K562 (cell line): Measurements from ENCODE around the gene SLC8A1. TPM values are rescaled to one million over a fixed set of nuclear protein-coding genes. Genes with fewer than 3 reads are reported as not detected.

ENCODE experiments used
- ATAC-seq: fragments of 200-7000 bp; cut with Tn5 transposase; 3 replicates; pipeline ENCODE4 v1.9.1; 2020; ENCODE audit warnings: moderate library complexity
- BruUV-seq: library from RNA; stranded (reverse); fragments of 400-500 nt; replicated peaks from 2 replicates; lab custom pipeline; 2021; lab: Mats Ljungman, UMichigan
- CTCF ChIA-PET: fragments of 300-600 bp; formaldehyde crosslinking; extraction: SDS; loops from one replicate; lab custom pipeline; 2021; ENCODE audit warnings: low intra/inter-chr PET ratio; lab: Yijun Ruan, JAX
- POLR2A ChIA-PET: fragments of 300-600, 350-650 bp; sonication (Branson Sonifier 250); formaldehyde crosslinking; extraction: SDS; loops from one replicate; lab custom pipeline; 2021; ENCODE audit warnings: antibody characterized with exemption, inconsistent platforms; lab: Yijun Ruan, JAX
- DNase-seq, 4 experiments: peaks; one replicate each; pipeline versions ENCODE4 v3.0.0 to v3.0.0-alpha.2; 2011 to 2018; ENCODE audit warnings: low spot score in 3 of 4, mixed read lengths in 3 of 4; ENCODE audit errors: extremely low read depth in 1 of 4
- FAIRE-seq: peaks from 2 replicates; lab custom pipeline; 2011; peaks lifted over from hg19 to GRCh38; lab: Jason Lieb, UNC
- H2AFZ ChIP-seq: 2 replicates; pipeline ENCODE4 v1.6.0; 2011; ENCODE audit warnings: low read depth, low read length, control low read depth, inconsistent platforms
- H3K27ac ChIP-seq: fragments of 200-600 bp; 3 replicates; pipeline ENCODE4 v1.8.0; 2011; ENCODE audit warnings: low read depth, mild to moderate bottlenecking, control low read depth, inconsistent platforms, low read length, moderate library complexity, mixed read lengths; ENCODE audit errors: extremely low read depth
- H3K27me3 ChIP-seq, 2 experiments: fragments of 300-600 bp in 1 of 2; 2 replicates in 1 of 2; 3 replicates in 1 of 2; pipeline versions ENCODE4 v1.6.0 to v1.8.0; 2011; ENCODE audit warnings: inconsistent platforms in 2 of 2, low read length in 2 of 2, mild to moderate bottlenecking in 1 of 2, mixed read lengths in 1 of 2, moderate library complexity in 1 of 2; ENCODE audit not compliant: control insufficient read depth in 2 of 2, insufficient read depth in 2 of 2
- H3K36me3 ChIP-seq: fragments of 300-600 bp; 3 replicates; pipeline ENCODE4 v1.8.0; 2011; ENCODE audit warnings: mild to moderate bottlenecking, low read length, inconsistent platforms; ENCODE audit not compliant: control insufficient read depth, insufficient read depth
- H3K4me1 ChIP-seq, 2 experiments: fragments of 200-600 bp in 1 of 2; replicated peaks in 1 of 2; 2 replicates in 1 of 2; 3 replicates in 1 of 2; pipeline versions ENCODE4 v1.5.1 to v1.8.0; 2011; ENCODE audit warnings: inconsistent platforms in 2 of 2, low read length in 2 of 2, mild to moderate bottlenecking in 1 of 2, mixed read lengths in 1 of 2, moderate library complexity in 1 of 2; ENCODE audit not compliant: control insufficient read depth in 2 of 2, insufficient read depth in 2 of 2
- H3K4me2 ChIP-seq: 2 replicates; pipeline ENCODE4 v1.6.1; 2011; ENCODE audit warnings: low read length, control low read depth, inconsistent platforms, mixed read lengths; ENCODE audit not compliant: insufficient read depth
- H3K4me3 ChIP-seq: fragments of 200-600 bp; sonication (generic), shearing (Covaris generic); 2 replicates; pipeline ENCODE4 v1.5.1; 2016; ENCODE audit warnings: control low read depth, inconsistent platforms
- H3K79me2 ChIP-seq: fragments of 200-600 bp; 3 replicates; pipeline ENCODE4 v1.8.0; 2011; ENCODE audit warnings: low read length, inconsistent platforms; ENCODE audit not compliant: control insufficient read depth, insufficient read depth
- H3K9ac ChIP-seq, 2 experiments: 2 replicates each; pipeline versions ENCODE4 v1.6.0 to v1.6.1; 2011; ENCODE audit warnings: low read depth in 2 of 2, low read length in 2 of 2, control low read depth in 1 of 2, inconsistent platforms in 1 of 2, mild to moderate bottlenecking in 1 of 2, mixed read lengths in 1 of 2; ENCODE audit not compliant: insufficient read depth in 1 of 2
- H3K9me1 ChIP-seq: one replicate; pipeline ENCODE4 v1.6.0; 2011; ENCODE audit warnings: inconsistent platforms, mild to moderate bottlenecking, low read length, moderate library complexity; ENCODE audit not compliant: control insufficient read depth, insufficient read depth
- H3K9me3 ChIP-seq: replicated peaks from 2 replicates; pipeline ENCODE4 v1.5.1; 2011; ENCODE audit warnings: low read depth, low read length, inconsistent platforms; ENCODE audit not compliant: control insufficient read depth, insufficient read depth
- H4K20me1 ChIP-seq: replicated peaks from 2 replicates; pipeline ENCODE4 v1.6.1; 2011; ENCODE audit warnings: low read length, inconsistent platforms, mixed read lengths; ENCODE audit not compliant: control insufficient read depth, insufficient read depth
- ARID1B ChIP-seq: fragments of 450-650 bp; IDR thresholded peaks from 2 replicates; pipeline ENCODE4 v1.6.1; 2016; ENCODE audit warnings: antibody characterized with exemption, mild to moderate bottlenecking, inconsistent platforms
- BCL6 ChIP-seq: fragments of 250-450 bp; sonication (Bioruptor Pico); IDR thresholded peaks from 2 replicates; pipeline ENCODE4 v1.4.0; 2020
- CBX1 ChIP-seq: sonication (generic); IDR thresholded peaks from 2 replicates; pipeline ENCODE4 v1.6.1; 2016; ENCODE audit warnings: antibody characterized with exemption, low read depth, mild to moderate bottlenecking
- CREM ChIP-seq: IDR thresholded peaks from 2 replicates; pipeline ENCODE4 v1.6.1; 2014; ENCODE audit warnings: antibody characterized with exemption, low read depth
- EGR1 ChIP-seq: fragments of 450-650 bp; conservative IDR thresholded peaks from 2 replicates; pipeline ENCODE4 v1.6.1; 2017; ENCODE audit warnings: mild to moderate bottlenecking
- GTF2A2 ChIP-seq: IDR thresholded peaks from 2 replicates; pipeline ENCODE4 v1.6.1; 2016; ENCODE audit warnings: mild to moderate bottlenecking, missing genetic modification characterization, missing compliant biosample characterization
- HDAC8 ChIP-seq: fragments of 450-650 bp; IDR thresholded peaks from 2 replicates; pipeline ENCODE4 v1.6.1; 2016; ENCODE audit warnings: mild to moderate bottlenecking, missing genetic modification characterization, moderate library complexity, missing compliant biosample characterization
- HEY1 ChIP-seq: fragments of 250-450 bp; sonication (Bioruptor Pico); IDR thresholded peaks from 2 replicates; pipeline ENCODE4 v1.5.0; 2020; ENCODE audit warnings: mild to moderate bottlenecking, moderate library complexity, borderline replicate concordance
- HINFP ChIP-seq: fragments of 450-650 bp; conservative IDR thresholded peaks from 2 replicates; pipeline ENCODE4 v1.6.1; 2016; ENCODE audit warnings: missing genetic modification characterization, low read depth, mild to moderate bottlenecking, control low read depth, missing compliant biosample characterization
- MED1 ChIP-seq: sonication (generic); formaldehyde crosslinking; IDR thresholded peaks from 2 replicates; pipeline ENCODE4 v1.8.1; 2023; ENCODE audit warnings: missing genetic modification reagents, borderline replicate concordance
- MYC ChIP-seq, 2 experiments: fragments of 250-450 bp in 1 of 2; sonication (Bioruptor Pico) in 1 of 2; IDR thresholded peaks; 2 replicates each; pipeline versions ENCODE4 v1.5.1 to v1.6.1; 2012 to 2021; ENCODE audit warnings: low read depth in 2 of 2, borderline replicate concordance in 1 of 2, improper control_type of control experiment in 1 of 2, low read length in 1 of 2, mild to moderate bottlenecking in 1 of 2, moderate library complexity in 1 of 2
- POLR2G ChIP-seq: fragments of 200-400 bp; formaldehyde crosslinking; IDR thresholded peaks from 2 replicates; pipeline ENCODE4 v1.6.1; 2017; ENCODE audit warnings: low read depth, mild to moderate bottlenecking, antibody characterized with exemption, low read length, moderate library complexity
- TCF7L2 ChIP-seq: fragments of 150-350 bp; IDR thresholded peaks from 2 replicates; pipeline ENCODE4 v1.6.1; 2016; ENCODE audit warnings: low read depth, mild to moderate bottlenecking, low read length, moderate library complexity
- YY1 ChIP-seq, 3 experiments: IDR thresholded peaks; 2 replicates each; pipeline ENCODE4 v1.6.1; 2011; ENCODE audit warnings: low read length in 2 of 3, mild to moderate bottlenecking in 2 of 3, moderate library complexity in 2 of 3, borderline replicate concordance in 1 of 3, control low read depth in 1 of 3, low read depth in 1 of 3; ENCODE audit not compliant: insufficient read depth in 3 of 3, insufficient replicate concordance in 2 of 3, control insufficient read depth in 1 of 3, insufficient read length in 1 of 3; ENCODE audit errors: extremely low read depth in 1 of 3
- ZNF232 ChIP-seq: sonication (generic); formaldehyde crosslinking; IDR thresholded peaks from 2 replicates; pipeline ENCODE4 v1.8.0; 2022; ENCODE audit warnings: mild to moderate bottlenecking, missing genetic modification reagents
- ZNF778 ChIP-seq: fragments of 450-650 bp; formaldehyde crosslinking; IDR thresholded peaks from 2 replicates; pipeline ENCODE4 v1.4.0; 2020; ENCODE audit warnings: mild to moderate bottlenecking, moderate library complexity
- WGBS: fragments of 100-300 bp; shearing (Covaris generic); methylation state at CpG from one replicate; pipeline ENCODE4 v1.1.6; 2016; ENCODE audit warnings: low coverage, mixed read lengths; ENCODE audit not compliant: insufficient coverage; ENCODE audit errors: missing lambda C conversion rate; 5-methylcytosine and 5-hydroxymethylcytosine counted together
- in situ Hi-C: fragments of 300-500 bp; cut with MboI; formaldehyde crosslinking; loops from 4 replicates; pipeline ENCODE4 v1.15.0; 2018; ENCODE audit warnings: inconsistent platforms, mixed read lengths
- intact Hi-C: fragments of 100-400 bp; cut with micrococcal nuclease; formaldehyde crosslinking; loops from 2 replicates; pipeline ENCODE4 v1.14.2; 2022
- polyA plus RNA-seq, 8 experiments: library from polyadenylated mRNA; depleted of rRNA in 4 of 8; stranded (reverse) in 5 of 8; unstranded in 3 of 8; fragments of >200 nt; fragmentation: Nextera tagmentation in 2 of 8; fragmentation: Illumina TruSeq in 1 of 8; extraction: Ambion mirVana in 2 of 8; extraction: Trizol in 1 of 8; gene quantifications; 2 replicates each; pipeline versions ENCODE4 v1.2.1 to v1.2.3, GENCODE V29; 2011 to 2014; ENCODE audit warnings: inconsistent platforms in 1 of 8, missing spikeins in 1 of 8
- total RNA-seq, 7 experiments: library from RNA; depleted of rRNA in 6 of 7; stranded (reverse); fragments of >200 nt in 6 of 7; fragmentation: Illumina TruSeq in 2 of 7; extraction: Trizol in 2 of 7; gene quantifications; 2 replicates each; pipeline versions ENCODE4 v1.2.1 to v1.2.3, GENCODE V29; 2011 to 2021; ENCODE audit warnings: low replicate concordance in 1 of 7
- TF ChIP-seq, protein P1 (sequence below): fragments of 250-450 bp; sonication (Bioruptor Pico); IDR thresholded peaks from 2 replicates; pipeline ENCODE4 v1.4.0; 2020; ENCODE audit warnings: mild to moderate bottlenecking, moderate library complexity
- TF ChIP-seq, protein P2 (sequence below): fragments of 250-450 bp; sonication (Bioruptor Pico); IDR thresholded peaks from 2 replicates; pipeline ENCODE4 v1.5.0; 2021; ENCODE audit warnings: mild to moderate bottlenecking, borderline replicate concordance

Gene SLC8A1
- total and polyA plus RNA-seq, 9 of the 15 experiments (the other 6 are each of a cell fraction or from before 2014, with no cell fraction given) = not detected

DNA sequence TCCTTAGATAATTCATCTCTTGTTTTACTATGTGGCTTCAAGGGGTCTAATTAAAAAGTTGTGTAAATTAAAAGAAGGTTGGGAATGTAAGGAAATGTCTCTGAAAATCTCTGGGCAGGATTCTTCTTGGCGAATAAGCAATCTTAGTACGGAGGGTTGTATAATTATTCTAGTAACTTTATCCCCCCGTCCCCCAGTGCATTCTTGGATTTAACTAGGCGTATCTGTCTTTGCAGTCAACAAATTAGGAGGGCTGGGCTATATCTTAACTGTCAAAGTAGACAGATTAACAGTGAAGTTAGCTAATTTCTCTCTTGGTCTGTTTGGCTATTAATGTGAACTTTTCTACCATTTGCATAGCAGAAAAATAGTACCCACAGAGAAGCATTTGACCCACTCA is 343.0 kb downstream of the SLC8A1 start:
- no peak for DNase-seq
- H3K4me2 ChIP-seq = no peak overlapping the region
- H3K27ac ChIP-seq = no peak overlapping the region
- no peaks in the 10 kb centered on the region for H3K9me3 ChIP-seq
- ChIA-PET POLR2A (interaction anchor here (0.6 kb wide), 1 partner anchor 374 kb away, joined by 3 read pairs; no protein-coding TSS in a partner anchor), CTCF (no interaction called here)
- H4K20me1 ChIP-seq = no peaks in the 10 kb centered on the region
- no peak overlapping the region for H2AFZ ChIP-seq
- no peaks in the 10 kb centered on the region for H3K79me2 ChIP-seq
- WGBS = 0% methylated on average over 4 of the region's 4 CpGs
- no peak overlapping the region for H3K4me3 ChIP-seq
- ATAC-seq = no peak
- H3K4me1 ChIP-seq = no peaks in the 10 kb centered on the region
- H3K36me3 ChIP-seq = no peaks in the 10 kb centered on the region
- no peak overlapping the region for H3K9ac ChIP-seq
- intact Hi-C loops (no loop called here), in situ Hi-C loops (no loop called here)
- TF ChIP-seq YY1 (IDR thresholded peaks at IDR 0.05; ENCODE audit: borderline replicate concordance in 1 of 3, control insufficient read depth in 1 of 3, extremely low read depth in 1 of 3, insufficient read depth in 3 of 3, insufficient read length in 1 of 3, insufficient replicate concordance in 2 of 3, low read depth in 1 of 3, low read length in 2 of 3) (no peak), HEY1 (CRISPR knock-in tag) (no peak), BCL6 (CRISPR knock-in tag) (no peak), EGR1 (no peak), GTF2A2 (tag) (no peak), ZNF778 (CRISPR knock-in tag) (no peak), ARID1B (no peak), HINFP (tag) (no peak), MED1 (CRISPR knock-in tag) (no peak), CBX1 (no peak), MYC (IDR thresholded peaks at IDR 0.05; ENCODE audit: low read depth, low read length) (no peak), MYC (CRISPR knock-in tag; IDR thresholded peaks at IDR 0.05; ENCODE audit: borderline replicate concordance, low read depth) (no peak), HDAC8 (tag) (no peak), ZNF232 (no peak), CREM (no peak), TCF7L2 (no peak), POLR2G (no peak)
- TF ChIP-seq, protein P1, sequence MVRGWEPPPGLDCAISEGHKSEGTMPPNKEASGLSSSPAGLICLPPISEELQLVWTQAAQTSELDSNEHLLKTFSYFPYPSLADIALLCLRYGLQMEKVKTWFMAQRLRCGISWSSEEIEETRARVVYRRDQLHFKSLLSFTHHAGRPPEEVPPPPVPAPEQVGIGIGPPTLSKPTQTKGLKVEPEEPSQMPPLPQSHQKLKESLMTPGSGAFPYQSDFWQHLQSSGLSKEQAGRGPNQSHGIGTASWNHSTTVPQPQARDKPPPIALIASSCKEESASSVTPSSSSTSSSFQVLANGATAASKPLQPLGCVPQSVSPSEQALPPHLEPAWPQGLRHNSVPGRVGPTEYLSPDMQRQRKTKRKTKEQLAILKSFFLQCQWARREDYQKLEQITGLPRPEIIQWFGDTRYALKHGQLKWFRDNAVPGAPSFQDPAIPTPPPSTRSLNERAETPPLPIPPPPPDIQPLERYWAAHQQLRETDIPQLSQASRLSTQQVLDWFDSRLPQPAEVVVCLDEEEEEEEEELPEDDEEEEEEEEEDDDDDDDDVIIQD (CRISPR knock-in tag) = no peak
- TF ChIP-seq, protein P2, sequence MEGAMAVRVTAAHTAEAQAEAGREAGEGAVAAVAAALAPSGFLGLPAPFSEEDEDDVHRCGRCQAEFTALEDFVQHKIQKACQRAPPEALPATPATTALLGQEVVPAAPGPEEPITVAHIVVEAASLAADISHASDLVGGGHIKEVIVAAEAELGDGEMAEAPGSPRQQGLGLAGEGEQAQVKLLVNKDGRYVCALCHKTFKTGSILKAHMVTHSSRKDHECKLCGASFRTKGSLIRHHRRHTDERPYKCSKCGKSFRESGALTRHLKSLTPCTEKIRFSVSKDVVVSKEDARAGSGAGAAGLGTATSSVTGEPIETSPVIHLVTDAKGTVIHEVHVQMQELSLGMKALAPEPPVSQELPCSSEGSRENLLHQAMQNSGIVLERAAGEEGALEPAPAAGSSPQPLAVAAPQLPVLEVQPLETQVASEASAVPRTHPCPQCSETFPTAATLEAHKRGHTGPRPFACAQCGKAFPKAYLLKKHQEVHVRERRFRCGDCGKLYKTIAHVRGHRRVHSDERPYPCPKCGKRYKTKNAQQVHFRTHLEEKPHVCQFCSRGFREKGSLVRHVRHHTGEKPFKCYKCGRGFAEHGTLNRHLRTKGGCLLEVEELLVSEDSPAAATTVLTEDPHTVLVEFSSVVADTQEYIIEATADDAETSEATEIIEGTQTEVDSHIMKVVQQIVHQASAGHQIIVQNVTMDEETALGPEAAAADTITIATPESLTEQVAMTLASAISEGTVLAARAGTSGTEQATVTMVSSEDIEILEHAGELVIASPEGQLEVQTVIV = no peak
- H3K9me1 ChIP-seq = no peaks in the 10 kb centered on the region
- H3K27me3 ChIP-seq = no peaks in the 10 kb centered on the region
- no TSS peak for BruUV-seq
- FAIRE-seq = no peak
